Measurements from ENCODE around the gene SPEG.

SPEG gene

GRCh38 chr2:219461669-219462068 lies 27.0 kb downstream of the SPEG start:
- DNase-seq (ENCODE audit: low read depth) = no peak

GRCh38 chr2:219462349-219462748 lies 27.7 kb downstream of the SPEG start:
- DNase-seq (ENCODE audit: low read depth) = no peak

GRCh38 chr2:219464286-219465032 lies 29.8 kb downstream of the SPEG start:
- no peak for DNase-seq (ENCODE audit: low read depth)

- no peak for DNase-seq (ENCODE audit: low read depth)
Measured at GRCh38 chr2:219465659-219466561, 31.3 kb downstream of the SPEG start.

- DNase-seq (ENCODE audit: low read depth) = no peak
Measured at GRCh38 chr2:219466816-219467735, 32.4 kb downstream of the SPEG start.

GRCh38 chr2:219467736-219468075 lies 33.1 kb downstream of the SPEG start:
- DNase-seq (ENCODE audit: low read depth) = no peak

GRCh38 chr2:219468410-219469185 lies 34.0 kb downstream of the SPEG start:
- no peak for DNase-seq (ENCODE audit: low read depth)

- no peak for DNase-seq (ENCODE audit: low read depth)
Measured at GRCh38 chr2:219469186-219469724, 34.6 kb downstream of the SPEG start.

- DNase-seq (ENCODE audit: low read depth) = no peak
Measured at GRCh38 chr2:219470429-219470828, 35.8 kb downstream of the SPEG start.

- no peak for DNase-seq (ENCODE audit: low read depth)
Measured at GRCh38 chr2:219471476-219472371, 37.1 kb downstream of the SPEG start.

GRCh38 chr2:219472629-219473187 lies 38.1 kb downstream of the SPEG start:
- no peak for DNase-seq (ENCODE audit: low read depth)

GRCh38 chr2:219473511-219473910 lies 38.9 kb downstream of the SPEG start:
- DNase-seq (ENCODE audit: low read depth) = no peak

- no peak for DNase-seq (ENCODE audit: low read depth)
Measured at GRCh38 chr2:219474285-219475060, 39.8 kb downstream of the SPEG start.

- DNase-seq (ENCODE audit: low read depth) = no peak
Measured at GRCh38 chr2:219475278-219475677, 40.6 kb downstream of the SPEG start.

GRCh38 chr2:219475697-219476651 lies 41.3 kb downstream of the SPEG start:
- DNase-seq (ENCODE audit: low read depth) = peak; percentile 44

- no peak for DNase-seq (ENCODE audit: low read depth)
Measured at GRCh38 chr2:219476652-219477151, 42.1 kb downstream of the SPEG start.

GRCh38 chr2:219477179-219477578 lies 42.5 kb downstream of the SPEG start:
- no peak for DNase-seq (ENCODE audit: low read depth)

- DNase-seq (ENCODE audit: low read depth) = no peak
Measured at GRCh38 chr2:219477815-219478214, 43.2 kb downstream of the SPEG start.
